GM18498 (cell line): ENCODE results near the gene GPX3.

ENCODE experiments used
- ATAC-seq: cut with Tn5 transposase; IDR thresholded peaks from one replicate; pipeline ENCODE4 v1.9.1; 2021; ENCODE audit warnings: mild to moderate bottlenecking, moderate library complexity; ENCODE audit not compliant: unreplicated experiment

The GPX3 gene

DNA sequence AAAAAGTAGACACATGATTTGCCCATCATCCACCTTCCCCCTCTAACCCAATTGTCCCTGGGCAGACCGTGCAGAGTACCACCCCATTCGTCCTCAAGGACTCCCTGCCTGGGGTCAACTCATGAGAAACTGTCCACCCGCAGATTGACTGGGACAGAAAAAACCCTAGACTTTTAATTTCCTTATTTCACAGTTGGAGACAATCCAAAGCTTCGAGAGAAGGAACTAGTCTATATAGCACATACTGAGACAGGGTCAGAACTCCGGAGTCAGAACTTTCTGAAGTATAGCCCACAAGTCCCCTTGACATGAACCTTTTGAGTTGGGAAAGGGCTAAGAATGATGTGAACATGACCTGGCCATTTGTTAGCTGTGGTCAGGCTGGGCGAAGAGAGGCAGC lies 7.5 kb upstream of the GPX3 start:
- no peak for ATAC-seq

GRCh38 chr5:151014680-151015343 lies 5.6 kb upstream of the GPX3 start:
- ATAC-seq, result no peak

- no peak for ATAC-seq
Measured at GRCh38 chr5:151015974-151016587, 4.3 kb upstream of the GPX3 start.

- no peak for ATAC-seq
Measured at GRCh38 chr5:151016700-151017099, 3.7 kb upstream of the GPX3 start.

DNA sequence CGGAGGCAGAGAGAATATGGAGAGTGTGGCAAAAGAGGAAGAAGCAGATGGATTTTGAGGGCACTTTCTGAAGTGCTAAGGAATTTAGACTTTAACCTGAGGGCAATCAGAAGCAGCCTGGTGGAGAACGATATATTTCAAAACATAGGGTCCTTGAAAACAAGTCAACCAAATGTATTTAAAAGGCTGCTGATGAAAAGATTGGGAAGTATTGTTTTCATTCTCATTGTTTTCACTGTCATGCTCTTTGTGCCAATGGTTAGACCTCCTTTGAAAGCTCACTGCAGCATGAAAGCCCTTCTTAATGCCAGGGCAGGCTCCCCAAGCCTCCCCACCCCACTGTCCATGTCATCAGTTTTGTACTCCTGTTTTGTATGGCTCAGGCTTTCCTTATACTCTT lies 2.5 kb upstream of the GPX3 start:
- ATAC-seq, result no peak

DNA sequence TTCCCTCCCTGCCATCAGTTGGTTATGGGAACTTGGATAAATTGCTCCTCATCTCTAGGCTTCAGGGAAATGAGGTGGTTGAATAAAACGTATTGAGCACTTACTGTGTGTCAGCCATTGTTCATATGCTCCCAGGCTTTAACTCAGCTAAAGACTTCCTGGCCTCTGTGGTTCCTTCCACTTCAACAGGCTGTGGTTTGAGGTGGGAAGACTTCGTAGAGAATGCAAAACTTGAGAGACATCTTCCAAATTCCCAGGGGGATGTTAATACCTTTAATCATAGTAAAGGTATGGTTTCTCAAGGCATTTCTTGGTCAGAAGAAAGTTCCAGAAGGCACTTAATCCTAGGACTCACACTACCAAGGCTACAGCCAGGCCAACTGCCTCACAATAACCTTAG lies 1.5 kb upstream of the GPX3 start:
- ATAC-seq, result no peak

DNA sequence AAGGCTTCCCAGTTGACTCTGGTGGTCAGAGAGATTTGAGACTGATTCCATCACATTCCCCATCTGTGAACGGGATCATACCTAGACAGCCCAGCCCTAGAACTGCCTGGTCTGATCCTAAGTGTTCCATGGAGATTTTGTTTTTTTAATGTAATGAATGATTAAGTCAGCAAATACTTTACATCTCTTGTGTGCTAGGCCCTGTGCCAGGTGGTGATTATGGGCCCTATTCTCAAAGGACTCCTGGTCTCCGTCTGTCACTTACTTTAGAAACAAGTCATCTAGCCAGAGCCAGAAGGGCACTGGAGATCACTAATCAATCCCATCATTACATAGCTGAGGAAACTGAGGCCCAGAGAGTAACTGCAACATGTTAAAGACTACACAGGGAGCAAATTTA lies 1.1 kb upstream of the GPX3 start:
- no peak for ATAC-seq

- no peak for ATAC-seq
Measured at GRCh38 chr5:151021746-151022145, 1.4 kb downstream of the GPX3 start.

DNA sequence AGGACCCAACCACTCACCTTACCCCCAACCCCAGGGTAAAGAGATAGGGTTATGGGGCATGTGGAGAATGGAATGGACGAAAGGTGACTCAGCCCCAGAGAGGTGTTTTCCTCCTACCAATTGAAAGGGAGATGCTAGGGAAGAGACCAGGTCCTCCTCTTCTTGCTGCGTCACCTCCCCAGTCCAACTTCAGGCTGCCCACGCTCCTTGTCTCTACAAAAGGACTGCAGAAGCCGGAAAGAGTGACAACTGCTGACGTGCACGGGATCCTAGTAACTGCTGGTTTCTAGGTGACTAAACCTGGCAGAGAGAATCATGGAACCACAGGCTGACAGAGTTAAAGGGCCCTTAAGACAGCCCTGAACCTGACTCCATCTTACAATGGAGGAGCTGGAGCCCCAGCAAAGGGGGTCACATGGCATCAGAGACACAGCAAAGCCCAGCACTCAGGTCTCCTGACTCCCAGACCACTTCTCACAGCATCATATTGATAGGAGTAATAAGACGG lies 2.2 kb downstream of the GPX3 start:
- no peak for ATAC-seq

DNA sequence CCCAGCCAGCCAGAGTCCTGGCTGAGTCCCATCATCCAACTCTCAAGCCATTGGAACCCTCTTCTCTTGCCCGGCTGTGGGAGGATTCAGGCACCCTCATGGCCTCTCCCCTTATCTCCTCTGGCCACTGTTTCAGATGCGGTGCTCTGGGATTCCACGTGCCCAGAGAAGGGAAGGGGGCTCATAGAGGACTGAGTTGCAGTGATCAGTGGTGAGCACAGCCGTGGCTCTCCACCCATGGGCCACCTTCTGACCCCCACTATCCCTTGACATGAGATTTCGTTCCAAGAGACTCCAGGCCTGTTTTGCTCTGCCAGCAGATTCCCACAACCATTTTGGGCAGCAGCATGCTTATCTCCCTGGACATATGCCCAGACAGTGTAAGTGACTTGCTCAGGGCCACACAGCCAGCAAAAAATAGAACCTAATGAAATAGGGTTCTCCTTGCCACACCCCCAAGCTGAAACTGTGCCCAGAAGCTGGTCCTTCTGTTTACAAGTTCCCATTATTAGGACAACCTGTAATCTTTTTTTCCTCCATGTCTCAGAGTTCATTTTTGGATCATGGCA lies 2.7 kb downstream of the GPX3 start:
- no peak for ATAC-seq

DNA sequence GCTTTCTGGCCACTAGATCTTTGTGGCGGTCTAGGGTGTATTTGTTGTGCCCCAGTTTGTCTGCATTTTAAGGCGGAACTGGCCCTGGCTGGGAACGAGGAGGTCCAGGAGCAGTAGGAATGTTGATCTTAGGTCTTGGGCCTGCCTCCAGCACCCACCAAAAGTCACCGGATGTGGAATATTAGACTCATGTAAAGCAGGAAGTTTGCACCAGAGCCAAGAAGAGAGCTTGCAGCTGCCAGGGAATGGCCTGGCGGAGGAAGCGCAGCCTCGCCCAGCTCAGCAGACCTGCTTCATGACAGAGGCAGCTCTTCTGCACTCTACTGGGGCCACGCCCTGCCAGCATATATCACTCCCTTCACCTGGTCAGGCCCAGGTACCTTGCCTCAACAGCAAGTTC lies 3.3 kb downstream of the GPX3 start:
- no peak for ATAC-seq

DNA sequence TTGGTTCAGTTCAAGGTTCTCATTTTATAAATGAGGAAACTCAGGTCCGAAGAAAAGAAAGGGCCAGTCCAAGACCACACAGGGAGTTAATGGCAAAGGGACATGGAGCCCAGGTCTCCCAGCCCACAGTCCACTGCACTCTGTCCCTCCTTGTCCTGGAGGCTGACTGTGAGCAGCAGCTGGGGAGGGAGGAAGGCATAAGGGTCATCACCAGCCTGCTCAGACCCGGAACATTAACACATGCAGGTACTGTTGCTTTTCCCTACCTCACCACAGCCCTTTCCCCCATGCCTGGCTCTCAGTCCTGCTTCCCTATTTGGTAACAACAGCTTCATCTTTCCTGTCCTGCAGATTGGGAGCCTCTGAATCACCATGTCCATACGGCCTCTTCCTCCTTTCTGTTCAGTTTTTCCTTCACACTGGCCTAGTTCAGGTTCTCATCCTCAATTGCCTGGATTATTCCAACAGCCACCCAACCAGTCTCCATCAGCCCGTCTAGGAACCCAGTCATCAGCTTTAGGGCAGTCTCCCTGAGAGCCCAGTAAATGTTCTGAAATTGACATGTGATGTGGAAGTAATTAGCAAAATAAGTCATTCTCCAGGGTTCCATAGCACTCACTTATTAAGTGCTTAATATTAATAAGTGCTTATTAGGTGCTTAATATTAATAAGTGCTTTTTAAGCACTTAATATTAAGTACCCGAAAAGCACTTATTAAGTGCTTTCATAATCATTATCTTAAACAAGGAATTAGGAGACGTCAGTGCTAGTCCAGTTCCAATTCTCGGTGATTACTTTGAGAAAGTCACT lies 4.3 kb downstream of the GPX3 start:
- no peak for ATAC-seq

- ATAC-seq, result no peak
Measured at GRCh38 chr5:151025250-151025606, 4.8 kb downstream of the GPX3 start.

DNA sequence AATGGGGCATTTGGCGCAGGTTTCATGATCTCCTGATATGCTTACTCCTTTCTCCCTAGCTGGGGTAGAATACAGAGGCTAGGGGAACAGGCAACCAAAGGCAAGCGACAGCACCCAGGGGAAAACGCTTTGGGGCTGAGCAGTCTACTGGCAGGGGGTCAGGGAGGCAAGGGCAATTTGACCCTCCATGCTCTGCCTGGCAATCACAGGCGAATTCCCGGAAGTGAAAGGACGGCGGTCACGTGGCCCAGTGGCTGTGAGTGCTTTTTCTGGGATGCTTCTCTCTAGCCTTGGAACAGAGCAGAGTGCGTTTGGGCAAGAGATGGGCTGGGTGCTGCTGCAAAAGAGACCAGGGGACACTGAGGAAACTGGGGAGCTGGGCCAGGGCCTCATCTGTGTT lies 5.7 kb downstream of the GPX3 start:
- ATAC-seq, result no peak

GRCh38 chr5:151026679-151027078 lies 6.3 kb downstream of the GPX3 start:
- ATAC-seq, result no peak

- ATAC-seq, result no peak
Measured at GRCh38 chr5:151027961-151028479, 7.6 kb downstream of the GPX3 start.

DNA sequence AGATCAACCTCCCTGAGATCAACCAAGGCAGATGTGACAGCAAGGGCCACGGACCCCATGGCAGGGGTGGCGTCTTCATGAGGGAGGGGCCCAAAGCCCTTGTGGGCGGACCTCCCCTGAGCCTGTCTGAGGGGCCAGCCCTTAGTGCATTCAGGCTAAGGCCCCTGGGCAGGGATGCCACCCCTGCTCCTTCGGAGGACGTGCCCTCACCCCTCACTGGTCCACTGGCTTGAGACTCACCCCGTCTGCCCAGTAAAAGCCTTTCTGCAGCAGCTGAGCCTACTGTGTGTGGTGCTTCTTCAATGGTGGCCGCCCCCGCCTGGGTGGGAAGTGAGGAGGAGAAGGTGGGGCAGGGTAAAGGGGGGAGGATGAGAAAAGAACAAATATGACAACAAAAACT lies 8.3 kb downstream of the GPX3 start:
- ATAC-seq, result no peak

GRCh38 chr5:151029179-151030055 lies 9.0 kb downstream of the GPX3 start:
- no peak for ATAC-seq

DNA sequence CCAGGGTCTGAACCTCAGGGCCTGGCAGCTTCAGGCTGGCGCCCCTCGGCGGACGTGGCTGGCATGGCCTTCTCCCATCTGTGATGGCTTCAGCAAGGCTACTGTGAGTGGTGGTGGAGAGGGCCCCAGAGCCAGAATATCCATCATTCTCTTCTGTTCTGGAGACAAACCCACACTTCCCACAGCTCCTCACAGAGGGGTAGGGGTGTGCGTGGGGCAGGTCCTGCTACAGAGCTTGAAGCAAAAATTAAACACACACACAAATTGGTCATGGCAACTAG lies 9.6 kb downstream of the GPX3 start:
- ATAC-seq, result no peak

DNA sequence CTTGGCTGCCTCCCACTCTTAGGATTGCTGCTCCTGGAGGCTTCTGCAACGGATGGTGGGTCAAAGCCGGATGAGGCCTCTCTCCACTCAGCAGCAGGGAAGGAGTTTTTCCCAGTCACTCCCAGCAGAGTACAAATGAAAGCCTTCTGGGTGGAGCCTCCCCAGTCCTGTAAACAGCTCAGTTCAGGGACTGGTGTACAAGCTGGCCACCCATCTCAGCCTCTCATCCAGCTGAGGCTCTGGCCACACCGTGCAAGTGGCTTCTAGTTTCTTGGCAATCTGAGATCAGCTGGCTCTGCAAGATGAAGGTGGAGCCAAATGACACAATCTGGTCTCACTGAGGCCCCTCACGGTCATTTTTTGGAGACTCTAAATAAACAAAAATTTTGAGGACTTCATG lies 10.0 kb downstream of the GPX3 start:
- ATAC-seq, result no peak

- no peak for ATAC-seq
Measured at GRCh38 chr5:151031554-151031953, 11.2 kb downstream of the GPX3 start.
